ENCODE results near the gene TAF6. TPM values are rescaled to one million over a fixed set of nuclear protein-coding genes. Genes with fewer than 3 reads are reported as not detected.

Gene TAF6
- 60.7 and 93.2 TPM in 2 replicates for total RNA-seq (2014; rRNA removed; shearing (Covaris generic))

DNA sequence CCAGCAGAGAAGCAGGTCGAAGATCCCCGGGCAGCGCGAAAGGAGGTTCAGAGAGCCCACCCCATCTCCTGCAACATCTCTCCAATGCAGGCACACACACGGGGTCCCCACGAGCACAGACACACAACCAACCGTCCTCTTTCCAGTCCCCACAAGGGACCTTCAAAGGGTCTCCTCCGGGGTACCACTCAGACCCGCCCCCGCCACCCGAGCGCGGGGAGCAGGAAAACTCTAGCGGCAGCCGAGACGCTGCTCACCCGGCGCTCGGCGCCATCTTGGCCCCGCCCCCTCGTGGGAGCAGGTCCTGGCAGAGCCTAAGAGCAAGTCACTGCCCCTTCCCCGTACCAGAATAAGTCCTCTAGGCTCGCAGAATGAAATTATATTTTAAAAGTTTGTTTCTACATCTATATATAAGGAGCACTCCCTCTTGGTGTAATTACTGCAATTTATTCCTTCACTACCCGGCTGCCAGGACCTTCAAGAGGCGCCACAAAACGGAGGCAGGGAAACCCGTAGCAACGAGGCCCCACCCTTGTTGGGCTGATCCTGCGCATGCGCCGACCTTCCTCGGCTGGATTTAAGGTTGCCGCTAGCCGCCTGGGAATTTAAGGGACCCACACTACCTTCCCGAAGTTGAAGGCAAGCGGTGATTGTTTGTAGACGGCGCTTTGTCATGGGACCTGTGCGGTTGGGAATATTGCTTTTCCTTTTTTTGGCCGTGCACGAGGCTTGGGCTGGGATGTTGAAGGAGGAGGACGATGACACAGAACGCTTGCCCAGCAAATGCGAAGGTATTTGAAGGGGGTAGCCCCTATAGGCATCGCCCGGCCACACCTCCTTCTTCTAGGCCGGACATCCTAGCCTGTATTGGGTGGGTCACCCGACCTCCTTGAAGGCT, at the start of gene TAF6, which contains the start of gene CNPY4:
Gene TAF6 (minus strand): TSS at position 287 of the 898 bp plus-strand sequence. CDS start 5,149 bp downstream, outside the sequence.
Gene CNPY4 (plus strand): TSS at position 563 of the 898 bp plus-strand sequence. CDS start 111 bp downstream, at position 674.
- DNase-seq (ENCODE audit: low read depth) = peak; percentile 96

DNA sequence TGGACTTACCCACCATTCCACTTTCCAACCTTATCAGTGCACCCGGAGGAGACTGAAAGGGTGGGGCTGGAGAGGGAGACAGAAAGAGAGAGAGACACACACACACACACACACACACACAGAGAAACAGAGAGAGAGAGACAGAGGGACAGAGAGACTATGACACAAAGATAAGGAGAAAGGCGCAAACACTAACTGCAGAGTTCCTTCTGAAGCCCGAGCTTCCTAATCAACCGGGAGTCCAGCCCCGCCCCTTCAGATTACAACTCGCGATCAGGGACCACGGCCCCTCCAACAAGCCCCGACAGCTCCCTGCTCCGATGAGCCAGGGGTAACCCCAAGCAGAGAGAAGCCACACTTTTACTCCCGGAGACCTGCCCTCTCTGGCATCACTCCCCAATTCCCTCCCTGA, 48.8 kb upstream of the TAF6 start:
- DNase-seq (ENCODE audit: low read depth) = peak; percentile 22

DNA sequence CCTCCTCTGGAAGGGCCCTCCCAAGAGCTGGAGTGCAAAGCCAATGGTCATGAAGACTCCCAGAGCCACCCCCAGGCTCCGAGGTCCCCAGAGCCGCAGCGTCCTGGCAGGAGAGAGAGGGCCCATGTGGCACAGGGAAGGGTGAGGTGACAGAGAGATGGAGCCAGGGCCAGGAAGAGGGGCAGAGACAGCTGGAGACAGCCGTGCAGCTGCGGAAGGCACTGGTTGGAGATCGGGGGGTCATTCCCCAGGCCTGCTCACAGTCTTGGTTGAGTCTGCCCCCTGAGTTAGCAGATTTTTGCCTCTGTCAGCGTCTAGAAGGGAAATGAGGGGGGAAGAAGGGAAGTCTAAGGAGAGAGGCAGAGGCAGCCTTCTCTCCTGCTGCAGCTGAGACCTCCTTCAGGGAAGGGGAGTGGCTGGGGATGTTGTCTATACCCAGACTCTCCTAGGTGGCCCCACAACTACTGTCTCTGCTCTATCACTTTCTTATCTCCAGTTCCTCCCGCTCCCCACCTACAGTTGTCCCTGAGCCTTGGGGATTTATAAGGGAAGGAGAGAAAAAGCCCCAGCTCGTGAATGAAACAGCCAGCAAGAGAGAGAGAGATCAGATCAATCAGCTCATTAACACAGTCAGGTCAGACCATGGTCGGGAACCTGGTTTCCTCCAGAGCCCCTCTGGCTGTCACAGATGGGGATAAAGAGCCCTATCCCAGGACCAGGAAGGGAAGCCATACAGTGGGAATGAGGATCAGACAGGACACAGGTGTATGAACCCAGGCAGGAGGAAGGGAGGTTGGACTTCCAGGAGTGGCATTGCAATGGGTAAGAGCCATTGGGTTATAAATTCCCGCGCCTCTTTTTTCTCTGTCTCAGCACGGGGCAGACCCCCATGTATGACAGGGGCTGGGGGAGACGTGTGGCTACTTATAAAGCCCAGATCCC, 48.1 kb upstream of the TAF6 start:
- DNase-seq (ENCODE audit: low read depth) = no peak

DNA sequence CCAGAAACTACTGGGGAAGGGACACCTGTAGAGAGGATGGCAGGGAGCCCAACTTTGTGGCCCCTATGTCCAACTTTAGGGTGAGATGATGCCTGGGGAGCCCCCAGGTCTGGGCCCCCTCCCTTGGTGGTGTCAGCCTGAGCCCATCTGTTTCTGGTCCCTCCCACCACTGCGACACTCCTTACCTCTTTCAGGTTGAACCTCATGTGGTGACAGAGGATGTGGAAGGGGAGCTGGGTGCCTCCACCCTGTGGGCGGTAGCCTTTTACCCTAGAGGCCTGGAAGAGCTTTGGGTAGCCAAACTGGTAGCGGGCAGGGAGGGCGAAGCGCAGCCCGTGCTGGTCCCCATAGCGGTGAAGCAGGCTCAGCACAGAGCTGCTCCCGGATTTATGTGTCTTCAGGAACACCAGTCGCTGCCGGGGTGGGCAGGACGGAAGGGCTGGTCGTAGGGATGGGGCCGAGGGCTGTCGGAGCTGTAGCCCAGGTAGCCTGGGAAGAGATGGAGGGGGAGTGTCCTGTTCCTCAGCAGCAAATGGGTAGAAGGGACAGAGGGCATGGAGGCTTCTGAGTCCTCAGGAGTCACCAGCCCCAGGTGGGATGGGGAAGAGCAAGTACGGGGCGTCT, 47.3 kb upstream of the TAF6 start:
- DNase-seq (ENCODE audit: low read depth) = no peak

DNA sequence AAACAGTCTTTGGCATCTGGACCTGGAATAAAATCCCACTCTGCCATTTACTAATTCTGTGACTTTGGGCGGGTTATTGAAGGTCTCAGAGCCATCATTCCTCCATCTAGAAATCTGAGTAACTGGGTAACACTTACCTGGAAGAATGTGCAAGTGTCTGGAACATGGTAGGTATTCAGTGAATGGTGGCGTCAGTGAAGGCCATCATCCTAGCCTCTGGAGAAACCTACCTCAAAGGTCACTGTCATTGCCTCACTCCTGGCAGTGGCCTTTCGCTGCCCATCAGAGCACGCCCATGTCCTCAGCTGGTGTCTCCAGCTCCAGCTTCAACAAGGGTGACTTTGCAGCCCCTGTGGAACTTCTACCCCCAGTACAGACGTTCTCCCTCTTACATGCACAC, 44.7 kb upstream of the TAF6 start:
- DNase-seq (ENCODE audit: low read depth) = no peak

DNA sequence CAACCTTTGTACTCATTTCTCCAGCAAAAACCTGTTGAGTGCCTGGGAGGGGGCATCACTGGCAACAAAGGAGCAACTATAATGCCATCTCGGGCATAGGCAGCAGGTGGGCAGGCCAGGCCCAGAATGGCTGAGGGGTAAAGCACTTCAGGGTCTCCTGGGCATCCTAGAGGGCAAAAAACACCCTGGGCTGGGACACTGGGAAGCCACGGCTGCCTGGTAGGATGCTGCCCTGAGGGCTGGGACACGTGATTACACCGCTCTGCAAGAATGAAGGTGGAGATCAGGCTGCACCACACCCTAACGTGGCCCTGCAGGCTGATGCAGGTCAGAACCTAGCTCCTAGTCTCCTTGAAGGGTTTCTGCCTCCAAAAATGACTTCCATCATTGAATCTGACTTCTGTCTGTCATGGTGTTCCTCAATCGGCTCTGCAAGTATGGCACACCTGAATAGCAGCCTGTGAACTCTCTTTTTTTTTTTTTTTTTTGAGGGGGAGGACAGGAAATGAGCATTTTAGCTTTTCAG, 43.9 kb upstream of the TAF6 start:
- DNase-seq (ENCODE audit: low read depth) = peak; percentile 51

DNA sequence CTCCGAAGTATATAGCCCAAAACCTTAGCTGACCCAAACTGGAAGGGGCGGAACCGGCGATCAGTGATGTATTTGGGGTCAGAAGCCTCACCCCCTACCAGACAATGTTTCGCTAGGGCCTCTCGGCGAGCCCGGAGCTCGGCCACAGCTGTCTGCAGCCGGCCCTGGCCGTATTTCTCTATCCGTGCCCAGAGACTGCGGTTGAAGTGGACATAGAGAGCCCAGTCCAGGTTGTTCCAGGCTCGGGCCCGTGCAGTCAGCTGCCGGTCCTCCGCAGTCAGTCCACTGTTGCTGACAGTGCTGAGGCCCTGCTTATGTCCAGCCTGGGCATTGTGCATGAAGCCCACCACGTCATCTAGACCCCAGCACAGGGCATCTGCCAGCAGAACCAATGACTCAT, 40.9 kb upstream of the TAF6 start:
- DNase-seq (ENCODE audit: low read depth) = no peak

DNA sequence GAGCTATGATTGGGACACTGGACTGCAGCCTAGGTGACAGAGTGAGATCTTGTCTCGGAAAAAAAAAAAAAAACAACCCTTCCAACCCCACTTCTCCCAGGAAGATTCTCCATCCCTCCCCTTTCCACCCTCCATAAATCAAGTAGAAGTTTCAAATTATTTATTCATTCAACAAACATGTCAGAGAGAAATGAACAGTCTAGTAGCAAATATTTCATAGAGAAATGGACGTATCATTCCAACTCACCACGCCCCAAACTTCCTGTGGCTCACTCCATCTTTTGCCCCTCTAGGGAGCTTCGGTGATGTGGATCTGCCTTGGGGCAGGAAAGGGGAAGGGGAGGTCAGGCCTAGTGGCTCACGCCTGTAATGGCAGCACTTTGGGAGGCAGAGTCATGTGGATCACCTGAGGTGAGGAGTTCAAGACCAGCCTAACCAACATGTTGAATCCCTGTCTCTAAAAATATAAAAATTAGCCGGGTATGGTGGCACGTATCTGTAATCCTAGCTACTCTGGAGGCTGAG, 40.0 kb upstream of the TAF6 start:
- peak; percentile 23 for DNase-seq (ENCODE audit: low read depth)

DNA sequence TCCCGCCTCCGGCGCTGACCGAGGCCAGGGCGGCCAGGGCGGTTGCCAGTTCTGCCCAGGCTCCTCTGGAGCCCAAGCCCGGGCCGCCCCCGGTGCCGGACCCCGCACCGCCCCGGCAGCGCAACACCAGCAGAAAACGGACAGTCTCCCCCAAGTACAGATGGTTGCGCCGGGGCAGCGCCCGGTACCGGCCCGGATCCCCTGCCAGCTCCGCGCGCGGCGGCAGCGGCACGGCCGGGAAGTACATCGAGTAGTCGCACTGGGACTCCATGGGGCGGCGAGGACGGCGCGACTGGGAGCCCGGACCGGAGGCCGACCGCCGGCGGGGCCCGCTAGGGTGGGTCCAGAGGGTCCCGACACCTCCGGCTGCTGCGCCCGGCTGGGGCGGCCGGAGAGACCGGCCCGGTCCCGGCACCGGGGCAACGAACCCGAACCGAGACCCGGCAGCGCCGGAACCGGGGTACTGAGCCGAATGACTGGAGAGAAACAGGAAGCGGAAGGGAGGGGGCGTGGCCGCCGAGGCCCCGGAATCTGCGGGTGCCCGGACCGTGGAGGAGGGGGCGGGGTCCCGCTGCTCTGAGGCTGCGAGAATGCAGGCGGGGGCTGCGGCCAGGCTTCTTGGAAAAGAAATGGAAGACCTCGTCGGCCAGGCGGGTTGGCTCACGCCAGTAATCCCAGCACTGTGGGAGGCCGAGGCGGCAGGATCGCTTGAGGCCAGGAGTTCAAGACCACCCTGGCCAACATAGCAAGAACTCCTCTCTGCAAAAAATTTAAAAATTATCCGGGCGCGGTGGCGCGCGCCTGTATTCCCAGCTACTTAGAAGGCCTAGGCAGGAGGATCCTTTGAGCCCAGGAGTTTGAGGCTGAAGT, 39.3 kb upstream of the TAF6 start, which contains the start of gene TRAPPC14:
Gene TRAPPC14 (minus strand): TSS at position 495 of the 870 bp plus-strand sequence. CDS start 224 bp downstream, at position 271.
- peak; percentile 86 for DNase-seq (ENCODE audit: low read depth)

DNA sequence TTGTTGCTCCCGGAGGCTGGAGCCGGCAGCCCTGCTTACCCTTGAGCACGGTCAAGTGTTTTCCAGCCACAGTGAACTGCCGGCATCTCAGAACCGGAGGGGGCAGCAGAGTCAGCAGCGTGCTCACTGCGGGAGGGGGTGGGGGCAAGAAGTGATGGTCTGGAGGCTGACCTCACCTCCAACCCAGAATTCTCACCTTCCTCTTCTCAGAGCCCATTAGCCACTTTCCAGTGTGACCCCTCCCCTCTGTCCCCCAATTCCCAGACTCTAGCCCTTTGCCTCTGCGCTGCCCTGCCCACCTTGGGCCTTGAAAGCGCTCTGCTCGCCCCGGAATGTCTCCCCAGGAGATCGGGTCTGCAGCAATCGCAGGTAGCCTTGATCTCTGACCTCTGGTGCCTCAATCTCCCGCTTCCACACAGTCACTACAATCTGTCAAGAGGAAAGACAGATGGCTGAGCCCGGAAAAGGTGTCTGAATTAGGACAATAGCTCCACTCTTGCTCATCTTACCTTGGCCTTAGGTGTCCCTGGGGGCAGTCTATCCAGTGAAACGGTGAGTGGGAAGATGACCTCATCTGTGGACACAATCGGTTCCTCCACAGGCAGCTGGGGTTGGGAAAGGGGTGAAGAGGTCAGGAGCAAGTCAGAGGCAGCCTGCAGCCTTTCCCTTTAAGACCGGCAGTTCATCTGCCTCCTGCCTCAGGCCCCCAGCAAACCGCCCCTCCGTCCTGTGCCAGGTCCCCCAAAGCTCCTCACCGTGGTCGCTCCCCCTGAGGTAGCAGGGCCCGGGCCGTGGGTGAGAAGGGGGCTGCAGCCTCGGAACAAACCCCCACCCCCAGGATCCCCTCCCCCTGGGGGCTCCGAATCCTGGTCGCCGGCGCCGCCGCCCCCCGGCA, 38.4 kb upstream of the TAF6 start:
- peak; percentile 80 for DNase-seq (ENCODE audit: low read depth)

DNA sequence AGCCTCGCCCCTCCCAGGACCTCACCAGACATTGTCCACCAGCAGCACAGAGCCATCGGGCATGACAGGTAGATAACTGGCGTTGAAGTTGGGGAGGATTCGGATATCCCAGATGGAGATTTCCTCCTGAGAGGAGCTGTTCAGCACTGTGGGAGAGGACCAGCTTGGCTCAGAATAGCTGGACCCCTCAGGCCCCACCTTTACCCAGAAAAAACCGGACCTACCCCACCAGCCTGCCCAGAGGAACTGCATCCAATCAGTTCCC, 37.8 kb upstream of the TAF6 start:
- no peak for DNase-seq (ENCODE audit: low read depth)

DNA sequence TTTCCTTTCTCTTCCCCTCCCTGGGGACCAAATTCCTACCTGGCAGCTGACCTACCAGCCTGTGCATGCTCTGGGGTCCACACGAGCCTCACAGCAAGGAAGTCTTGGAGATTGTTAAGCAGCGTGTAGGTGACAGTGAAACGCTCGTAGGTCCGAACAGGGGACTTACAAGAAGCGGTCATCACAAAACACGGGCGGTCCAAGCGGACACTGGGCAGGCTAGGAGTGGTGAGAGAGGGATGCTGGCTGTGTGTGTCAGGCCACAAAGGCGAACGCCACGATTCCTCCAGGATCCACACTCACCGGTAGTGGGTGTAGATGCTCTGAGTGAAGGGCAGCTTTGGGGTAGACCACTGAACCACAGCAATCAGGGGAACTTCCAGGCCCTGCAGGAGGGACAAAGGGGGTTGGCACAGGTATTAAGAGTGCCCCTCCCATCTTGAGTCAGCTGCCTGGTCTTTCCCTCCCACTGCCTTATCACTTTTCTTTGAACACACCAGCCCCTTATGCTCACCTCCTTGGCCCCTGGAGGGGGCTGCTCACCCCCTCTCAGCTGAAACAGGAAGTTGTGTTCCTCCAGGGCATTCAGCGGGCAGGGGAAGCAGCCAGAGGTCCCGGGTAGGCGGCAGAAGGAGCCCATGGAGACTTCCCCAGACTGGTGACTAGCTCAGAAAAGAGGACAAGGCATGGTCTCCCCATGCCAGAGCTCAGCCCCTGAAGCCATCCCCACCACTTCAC, 37.3 kb upstream of the TAF6 start:
- DNase-seq (ENCODE audit: low read depth) = peak; percentile 9

DNA sequence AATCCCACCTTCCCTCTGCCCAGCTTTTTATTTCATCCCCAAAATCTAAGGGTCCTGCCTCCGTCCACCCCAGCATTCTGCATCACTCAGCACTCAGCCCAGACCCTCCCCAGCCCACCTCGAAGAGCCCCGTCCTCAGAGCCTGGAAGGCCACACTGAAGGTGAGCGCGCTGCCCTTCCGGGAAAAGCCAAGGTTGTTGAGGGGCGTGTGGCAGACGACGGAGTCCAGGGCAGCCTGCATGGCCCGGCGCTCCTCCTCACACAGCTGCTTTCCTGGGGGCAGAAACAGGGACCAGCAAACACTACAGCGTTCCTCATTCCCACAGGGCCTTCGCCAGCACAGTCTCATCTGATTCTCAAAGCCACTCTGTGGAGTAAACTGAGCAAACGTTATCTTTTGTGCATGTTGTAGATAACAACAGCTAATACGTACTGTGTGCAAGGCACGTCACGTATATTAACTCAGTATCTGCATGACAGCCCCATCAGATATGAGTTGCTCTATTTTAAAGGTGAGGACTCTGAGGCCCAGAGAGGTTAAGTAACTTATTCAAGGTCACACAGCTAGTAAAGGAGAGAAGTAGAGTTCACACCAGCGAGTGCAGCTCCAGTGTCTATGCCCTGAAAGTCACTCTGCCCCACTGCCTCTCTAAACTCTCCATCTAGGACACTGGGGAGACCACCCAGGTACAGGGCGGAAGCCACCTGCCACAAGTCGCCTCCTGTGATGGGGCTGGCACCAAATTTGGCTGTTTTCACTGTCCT, 36.6 kb upstream of the TAF6 start:
- DNase-seq (ENCODE audit: low read depth) = no peak

DNA sequence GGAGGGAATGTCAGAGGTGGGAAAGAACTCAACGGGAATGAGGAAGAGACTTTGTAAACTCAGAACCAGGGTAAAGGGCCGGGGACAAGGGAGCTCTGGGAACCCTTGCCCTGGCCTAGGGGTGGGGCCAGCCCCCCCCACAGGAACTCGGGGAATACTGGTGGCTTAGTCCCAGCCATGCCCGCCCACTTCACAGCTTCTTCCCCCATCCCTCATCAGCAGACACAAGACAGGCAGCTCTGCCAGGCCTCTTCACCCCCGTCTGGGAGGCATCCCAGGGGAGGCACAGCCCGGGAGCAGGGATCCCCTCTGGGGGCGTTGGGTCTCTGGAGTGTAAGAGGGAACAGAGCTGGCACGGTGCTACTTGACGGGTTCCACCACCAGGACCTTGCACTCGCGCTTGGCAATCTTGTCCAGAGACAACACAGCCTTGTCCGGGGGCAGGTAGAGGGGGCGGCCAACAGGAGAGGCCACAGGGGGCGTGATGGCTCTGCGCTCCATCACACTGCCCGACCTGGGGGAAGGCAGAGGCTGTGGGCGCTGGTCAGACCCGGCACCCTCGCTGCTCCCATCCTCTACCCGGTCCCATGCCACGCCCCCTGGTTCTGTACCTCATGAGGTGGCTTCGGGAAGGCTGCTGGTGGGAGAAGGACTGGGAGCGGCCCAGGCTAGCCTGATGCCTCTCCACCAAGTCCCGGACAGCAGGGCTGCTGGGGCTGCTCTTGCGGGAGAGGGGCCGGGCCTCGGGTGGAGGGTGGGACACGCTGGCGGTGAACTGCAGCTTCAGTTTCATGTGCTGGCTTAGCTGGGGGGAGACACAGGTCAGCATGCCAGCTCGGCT, 35.7 kb upstream of the TAF6 start:
- DNase-seq (ENCODE audit: low read depth) = no peak

DNA sequence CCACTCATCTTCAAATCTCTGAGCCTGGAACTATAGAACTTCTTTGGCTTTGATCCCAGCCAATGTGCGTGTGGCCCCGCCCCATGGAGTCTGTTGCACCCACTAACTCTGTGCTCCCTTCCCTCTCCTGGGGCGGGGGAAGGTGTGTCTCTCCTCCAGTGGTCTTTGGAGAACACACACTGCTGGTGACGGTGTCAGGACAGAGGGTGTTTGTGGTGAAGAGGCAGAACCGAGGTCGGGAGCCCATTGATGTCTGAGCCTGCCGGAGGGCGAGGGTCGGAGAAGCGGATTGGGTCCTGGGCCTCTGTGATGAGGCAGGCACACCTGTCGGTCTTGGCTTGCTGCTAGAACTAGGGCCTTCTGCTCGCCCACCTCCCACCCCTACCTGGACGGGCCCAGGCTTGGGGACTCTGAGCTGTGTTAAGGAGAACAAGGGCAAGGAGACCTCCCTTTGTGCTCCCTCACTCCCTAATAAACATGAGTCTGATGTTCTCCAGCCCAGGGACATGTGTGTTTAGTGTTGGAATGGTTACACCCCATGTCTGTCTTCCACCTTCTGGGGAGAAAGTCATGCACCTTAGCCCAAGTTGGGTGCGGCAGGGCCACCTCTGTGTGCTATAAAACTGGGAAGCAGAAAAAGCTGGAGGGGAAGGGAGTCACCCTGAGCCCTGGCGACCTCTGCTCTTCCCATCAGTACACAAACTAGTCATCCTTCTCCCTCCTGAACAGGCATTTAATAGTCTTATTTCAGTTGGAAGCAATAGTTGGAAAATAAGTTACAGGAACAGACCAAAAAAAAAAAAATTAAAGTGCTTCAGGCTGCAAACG, 34.8 kb upstream of the TAF6 start:
- DNase-seq (ENCODE audit: low read depth) = no peak

Measured in M059J (cell line).